ENCODE results near the gene DNAJB13. TPM values are rescaled to one million over a fixed set of nuclear protein-coding genes. Genes with fewer than 3 reads are reported as not detected.
A peak's percentile ranks its signal among the peaks of the same experiment; 100 is the strongest.
"Not testable (repeated sequence)": the region's sequence is repeated elsewhere in the genome, so short reads cannot be mapped to it uniquely, and the experiment has no call there.

The DNAJB13 gene
- total RNA-seq, 4 donors from 2014 or later = 0.75 TPM; not detected in 3

- peak; percentile 60 to 73 for TF ChIP-seq POLR2A (IDR thresholded peaks at IDR 0.05)
- TF ChIP-seq, protein P1, sequence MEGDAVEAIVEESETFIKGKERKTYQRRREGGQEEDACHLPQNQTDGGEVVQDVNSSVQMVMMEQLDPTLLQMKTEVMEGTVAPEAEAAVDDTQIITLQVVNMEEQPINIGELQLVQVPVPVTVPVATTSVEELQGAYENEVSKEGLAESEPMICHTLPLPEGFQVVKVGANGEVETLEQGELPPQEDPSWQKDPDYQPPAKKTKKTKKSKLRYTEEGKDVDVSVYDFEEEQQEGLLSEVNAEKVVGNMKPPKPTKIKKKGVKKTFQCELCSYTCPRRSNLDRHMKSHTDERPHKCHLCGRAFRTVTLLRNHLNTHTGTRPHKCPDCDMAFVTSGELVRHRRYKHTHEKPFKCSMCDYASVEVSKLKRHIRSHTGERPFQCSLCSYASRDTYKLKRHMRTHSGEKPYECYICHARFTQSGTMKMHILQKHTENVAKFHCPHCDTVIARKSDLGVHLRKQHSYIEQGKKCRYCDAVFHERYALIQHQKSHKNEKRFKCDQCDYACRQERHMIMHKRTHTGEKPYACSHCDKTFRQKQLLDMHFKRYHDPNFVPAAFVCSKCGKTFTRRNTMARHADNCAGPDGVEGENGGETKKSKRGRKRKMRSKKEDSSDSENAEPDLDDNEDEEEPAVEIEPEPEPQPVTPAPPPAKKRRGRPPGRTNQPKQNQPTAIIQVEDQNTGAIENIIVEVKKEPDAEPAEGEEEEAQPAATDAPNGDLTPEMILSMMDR (IDR thresholded peaks at IDR 0.05) = no peak
These were observed 32.3 kb downstream of the DNAJB13 start for GRCh38 chr11:73982990-73983740.

GRCh38 chr11:73983741-73984538 is 33.1 kb downstream of the DNAJB13 start:
- H3K27ac ChIP-seq = peak overlapping the region; percentile 83 to 93 (median 92)
- no peaks in the 10 kb centered on the region for H3K27me3 ChIP-seq
- DNase-seq = no peak
- no peaks in the 10 kb centered on the region for H3K36me3 ChIP-seq
- TF ChIP-seq, protein P1 (IDR thresholded peaks at IDR 0.05) = no peak
- TF ChIP-seq POLR2A (IDR thresholded peaks at IDR 0.05) = no peak
- WGBS, 2 donors = 58 to 69% methylated on average over 16 to 18 of the region's 18 CpGs
- no peaks in the 10 kb centered on the region for H3K9me3 ChIP-seq
- peaks cover 21 to 27% of the 10 kb centered on the region in 2 donors for H3K4me1 ChIP-seq
- intact Hi-C loops (cut with DNase I) = loop anchor here (5.0 kb wide), 1 partner anchor 38 kb away; no protein-coding TSS in a partner anchor
- peak overlapping the region in 1 of 3 donors; percentile 51 for H3K4me3 ChIP-seq (replicated peaks in 1 of 3)

More at GRCh38 chr11:73982990-73983740, 32.3 kb downstream of the DNAJB13 start:
- peaks cover 1 to 5% of the 10 kb centered on the region in 2 donors for H3K36me3 ChIP-seq
- DNase-seq = peak; percentile 95
- intact Hi-C loops (cut with DNase I) = loop anchor here (5.0 kb wide), 1 partner anchor 39 kb away; no protein-coding TSS in a partner anchor
- peak overlapping the region; percentile 18 to 76 (median 51) for H3K4me3 ChIP-seq (replicated peaks in 1 of 3)
- 0 to 1% methylated on average over 24 to 44 of the region's 56 CpGs for WGBS, 2 donors
- no peaks in the 10 kb centered on the region for H3K27me3 ChIP-seq
- no peaks in the 10 kb centered on the region for H3K9me3 ChIP-seq
- H3K4me1 ChIP-seq = peaks cover 21 to 28% of the 10 kb centered on the region in 2 donors
- H3K27ac ChIP-seq = peak overlapping the region; percentile 83 to 93 (median 92)

DNA sequence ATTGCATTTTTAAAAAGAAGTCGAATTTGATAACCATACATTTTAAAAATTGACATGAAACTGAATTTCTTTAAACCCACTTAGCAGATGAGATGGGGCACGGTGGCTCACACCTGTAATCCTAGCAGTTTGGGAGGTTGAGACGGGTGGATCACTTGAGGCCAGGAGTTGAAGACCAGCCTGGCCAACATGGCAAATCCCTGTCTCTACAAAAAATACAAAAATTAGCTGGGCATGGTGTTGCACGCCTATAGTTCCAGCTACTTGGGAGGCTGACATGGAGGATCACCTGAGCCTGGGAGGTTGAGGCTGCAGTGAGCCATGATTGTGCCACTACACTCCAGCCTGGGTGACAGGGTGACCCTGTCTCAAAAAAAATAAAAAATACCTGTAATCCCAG is 34.8 kb downstream of the DNAJB13 start:
- not testable (repeated sequence) for DNase-seq
- WGBS, 2 donors = 94 to 96% methylated on average over 4 of the region's 4 CpGs
- H3K4me1 ChIP-seq = peaks cover 11 to 15% of the 10 kb centered on the region in 2 donors

DNA sequence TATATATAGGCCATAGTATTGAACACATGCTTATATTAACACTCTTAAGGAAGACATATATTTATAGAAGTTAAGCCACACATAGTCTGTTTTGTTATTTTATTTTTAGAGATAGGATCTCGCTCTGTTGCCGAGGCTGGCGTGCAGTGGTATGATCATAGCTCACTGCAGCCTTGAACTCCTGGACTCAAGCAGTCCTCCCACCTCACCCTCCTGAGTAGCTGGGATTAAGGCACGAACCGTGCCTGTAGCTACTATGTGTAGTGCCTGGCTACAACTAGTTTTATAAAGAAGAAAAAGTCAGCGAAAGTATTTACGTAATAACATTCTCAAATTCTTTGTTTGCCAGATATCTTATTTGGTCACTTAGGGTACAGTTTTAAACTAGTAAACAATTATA is 37.4 kb downstream of the DNAJB13 start:
- Histone ChIP-seq H3K4me1 (peaks cover 6 to 15% of the 10 kb centered on the region in 2 donors), H3K9me3 (no peaks in the 10 kb centered on the region), H3K36me3 (no peaks in the 10 kb centered on the region), H3K4me3 (replicated peaks in 1 of 3) (no peak overlapping the region), H3K27me3 (no peaks in the 10 kb centered on the region), H3K27ac (no peak overlapping the region)
- intact Hi-C loops (cut with DNase I) = no loop called here
- TF ChIP-seq POLR2A (IDR thresholded peaks at IDR 0.05) = no peak
- TF ChIP-seq, protein P1 (IDR thresholded peaks at IDR 0.05) = no peak
- 93 to 95% methylated on average over 7 of the region's 7 CpGs for WGBS, 2 donors
- DNase-seq = no peak

More for the DNA sequence above, 34.8 kb downstream of the DNAJB13 start:
- H3K36me3 ChIP-seq; H3K27me3 ChIP-seq; intact Hi-C loops (cut with DNase I); H3K27ac ChIP-seq; H3K9me3 ChIP-seq; H3K4me3 ChIP-seq (replicated peaks in 1 of 3): not testable (repeated sequence)

GRCh38 chr11:73989156-73989555 is 38.3 kb downstream of the DNAJB13 start:
- H3K9me3 ChIP-seq = no peaks in the 10 kb centered on the region
- H3K4me1 ChIP-seq = peaks cover 6 to 7% of the 10 kb centered on the region in 2 donors
- no peaks in the 10 kb centered on the region for H3K36me3 ChIP-seq
- WGBS, 2 donors = 95% methylated on average over 6 of the region's 6 CpGs
- no peak overlapping the region for H3K27ac ChIP-seq
- TF ChIP-seq, protein P1 (IDR thresholded peaks at IDR 0.05) = no peak
- TF ChIP-seq POLR2A (IDR thresholded peaks at IDR 0.05) = no peak
- H3K27me3 ChIP-seq = no peaks in the 10 kb centered on the region
- H3K4me3 ChIP-seq (replicated peaks in 1 of 3) = no peak overlapping the region
- no peak for DNase-seq
- intact Hi-C loops (cut with DNase I) = no loop called here

Data from thyroid gland (tissue), 4 donors.